Prostate gland (tissue), 2 donors: ENCODE measurements around the gene SLC49A4.

Experiments used
- POLR2A ChIP-seq: fragments of 450-650 bp; IDR thresholded peaks from one replicate; pipeline ENCODE4 v1.6.1; 2016; ENCODE audit warnings: antibody characterized with exemption, mild to moderate bottlenecking
- TF ChIP-seq, protein P1 (sequence below), 4 experiments: fragments of 200-600 bp in 2 of 4; fragments of 450-650 bp in 2 of 4; sonication (generic) in 2 of 4; IDR thresholded peaks; 1 replicate in 3 of 4; 2 replicates in 1 of 4; pipeline ENCODE4 v1.5.1; 2016 to 2019; ENCODE audit warnings: antibody characterized with exemption in 4 of 4, mild to moderate bottlenecking in 2 of 4, moderate library complexity in 2 of 4

DNA sequence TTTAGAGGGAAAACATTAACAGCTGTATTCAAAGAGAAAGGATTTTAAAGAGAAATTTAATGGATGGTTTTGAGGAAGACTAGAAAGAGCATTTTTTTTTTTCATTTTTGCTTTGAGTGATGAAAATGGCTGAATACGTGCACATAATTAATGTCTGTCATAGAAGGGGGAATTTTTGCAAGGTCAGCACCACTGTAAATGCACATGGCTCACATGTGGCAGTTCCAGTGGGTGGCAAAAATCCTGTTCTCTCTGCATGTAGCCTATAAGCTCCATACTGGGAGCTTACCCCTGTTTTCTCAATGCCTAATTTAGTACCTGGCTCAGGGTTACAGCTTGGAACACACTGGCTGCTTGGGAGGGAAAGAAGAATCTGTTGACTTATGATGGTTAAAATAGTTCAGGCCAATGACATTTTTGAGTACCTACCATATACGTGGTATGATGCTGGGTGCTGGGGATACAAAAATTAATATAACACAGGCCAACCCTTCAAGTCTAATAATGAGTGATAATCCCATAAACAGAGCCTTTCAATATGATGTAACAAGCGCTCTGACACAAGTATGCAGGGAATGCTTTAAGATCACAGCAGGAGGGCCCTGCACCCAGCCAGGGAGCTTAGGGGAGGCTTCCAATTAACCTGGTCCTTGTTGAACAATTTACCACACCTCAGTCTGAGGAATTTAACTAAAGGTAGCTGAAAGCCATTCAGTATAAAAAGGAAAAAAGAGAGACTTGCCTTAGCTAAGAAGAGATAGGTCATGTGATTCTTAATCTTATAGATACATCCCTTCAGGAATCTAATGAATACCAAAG lies 34.2 kb upstream of the SLC49A4 start:
- TF ChIP-seq, protein P1, sequence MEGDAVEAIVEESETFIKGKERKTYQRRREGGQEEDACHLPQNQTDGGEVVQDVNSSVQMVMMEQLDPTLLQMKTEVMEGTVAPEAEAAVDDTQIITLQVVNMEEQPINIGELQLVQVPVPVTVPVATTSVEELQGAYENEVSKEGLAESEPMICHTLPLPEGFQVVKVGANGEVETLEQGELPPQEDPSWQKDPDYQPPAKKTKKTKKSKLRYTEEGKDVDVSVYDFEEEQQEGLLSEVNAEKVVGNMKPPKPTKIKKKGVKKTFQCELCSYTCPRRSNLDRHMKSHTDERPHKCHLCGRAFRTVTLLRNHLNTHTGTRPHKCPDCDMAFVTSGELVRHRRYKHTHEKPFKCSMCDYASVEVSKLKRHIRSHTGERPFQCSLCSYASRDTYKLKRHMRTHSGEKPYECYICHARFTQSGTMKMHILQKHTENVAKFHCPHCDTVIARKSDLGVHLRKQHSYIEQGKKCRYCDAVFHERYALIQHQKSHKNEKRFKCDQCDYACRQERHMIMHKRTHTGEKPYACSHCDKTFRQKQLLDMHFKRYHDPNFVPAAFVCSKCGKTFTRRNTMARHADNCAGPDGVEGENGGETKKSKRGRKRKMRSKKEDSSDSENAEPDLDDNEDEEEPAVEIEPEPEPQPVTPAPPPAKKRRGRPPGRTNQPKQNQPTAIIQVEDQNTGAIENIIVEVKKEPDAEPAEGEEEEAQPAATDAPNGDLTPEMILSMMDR (IDR thresholded peaks at IDR 0.05), result no peak
- TF ChIP-seq POLR2A, result no peak
